GM23248 (cell line): Measurements from ENCODE around the gene THPO. TPM values are rescaled to one million over a fixed set of nuclear protein-coding genes. Genes with fewer than 3 reads are reported as not detected.

Experiments
- DNase-seq: peaks from one replicate; pipeline ENCODE4 v3.0.0-alpha.2; 2015
- H2AFZ ChIP-seq: fragments of 200-600 bp; sonication (generic); 2 replicates; pipeline ENCODE4 v1.6.1; 2016; ENCODE audit warnings: antibody characterized with exemption
- H3F3A ChIP-seq: fragments of 200-600 bp; sonication (generic); 2 replicates; pipeline ENCODE4 v1.6.1; 2016; ENCODE audit warnings: mild to moderate bottlenecking, antibody characterized with exemption, mixed run types; ENCODE audit not compliant: insufficient read depth
- H3K27ac ChIP-seq: fragments of 200-600 bp; sonication (generic); 2 replicates; pipeline ENCODE4 v1.5.1; 2016; ENCODE audit warnings: mild to moderate bottlenecking
- H3K27me3 ChIP-seq: fragments of 200-600 bp; sonication (generic); replicated peaks from 2 replicates; pipeline ENCODE4 v1.6.1; 2016; ENCODE audit warnings: mild to moderate bottlenecking; ENCODE audit not compliant: insufficient read depth
- H3K36me3 ChIP-seq: fragments of 200-600 bp; sonication (generic); 2 replicates; pipeline ENCODE4 v1.6.1; 2016; ENCODE audit warnings: low read depth, mild to moderate bottlenecking
- H3K4me1 ChIP-seq: fragments of 200-600 bp; sonication (generic); 2 replicates; pipeline ENCODE4 v1.6.1; 2016; ENCODE audit warnings: mild to moderate bottlenecking; ENCODE audit not compliant: insufficient read depth
- H3K4me2 ChIP-seq: fragments of 200-600 bp; sonication (generic); one replicate; pipeline ENCODE4 v1.6.1; 2016; ENCODE audit warnings: mild to moderate bottlenecking; ENCODE audit not compliant: unreplicated experiment
- H3K4me3 ChIP-seq: fragments of 200-600 bp; sonication (generic); 2 replicates; pipeline ENCODE4 v1.5.1; 2016; ENCODE audit warnings: mild to moderate bottlenecking
- H3K79me2 ChIP-seq: fragments of 200-600 bp; sonication (generic); 2 replicates; pipeline ENCODE4 v1.6.1; 2016; ENCODE audit warnings: mild to moderate bottlenecking; ENCODE audit not compliant: insufficient read depth
- H3K9ac ChIP-seq: fragments of 200-600 bp; sonication (generic); 2 replicates; pipeline ENCODE4 v1.6.1; 2016; ENCODE audit warnings: mild to moderate bottlenecking
- H3K9me2 ChIP-seq: fragments of 200-600 bp; sonication (generic); 2 replicates; pipeline ENCODE4 v1.6.1; 2016; ENCODE audit warnings: mixed run types, mild to moderate bottlenecking, moderate library complexity; ENCODE audit not compliant: insufficient read depth
- H3K9me3 ChIP-seq: fragments of 200-600 bp; sonication (generic); one replicate; pipeline ENCODE4 v1.6.1; 2017; ENCODE audit warnings: low read depth
- H4K20me1 ChIP-seq: fragments of 200-600 bp; sonication (generic); 2 replicates; pipeline ENCODE4 v1.6.0; 2016; ENCODE audit not compliant: insufficient read depth
- EZH2 ChIP-seq: fragments of 200-600 bp; sonication (generic); IDR thresholded peaks from 2 replicates; pipeline ENCODE4 v1.6.1; 2018; ENCODE audit warnings: antibody characterized with exemption, mild to moderate bottlenecking; ENCODE audit not compliant: insufficient read depth, poor library complexity, severe bottlenecking
- EZH2phosphoT487 ChIP-seq: fragments of 200-600 bp; sonication (generic); IDR thresholded peaks from 2 replicates; pipeline ENCODE4 v1.6.1; 2018; ENCODE audit warnings: antibody characterized with exemption, moderate library complexity, mild to moderate bottlenecking, low read depth; ENCODE audit not compliant: insufficient read depth
- WGBS, 2 experiments: methylation state at CpG; one replicate each; pipeline ENCODE4 v1.1.6; 2015 to 2017; ENCODE audit warnings: low lambda C conversion rate in 2 of 2, low coverage in 1 of 2; ENCODE audit errors: missing lambda C conversion rate in 2 of 2; 5-methylcytosine and 5-hydroxymethylcytosine counted together
- in situ Hi-C: fragments of 300-500 bp; cut with MboI; formaldehyde crosslinking; loops from 2 replicates; pipeline ENCODE4 v1.15.0; 2020
- polyA plus RNA-seq: library from polyadenylated mRNA; unstranded; fragments of >200 nt; fragmentation: Nextera tagmentation; extraction: Ambion mirVana; gene quantifications from 2 replicates; pipeline ENCODE4 v1.2.1, GENCODE V29; 2016
- total RNA-seq: library from RNA; depleted of rRNA; stranded (reverse); fragments of >200 nt; shearing (Covaris generic); gene quantifications from 2 replicates; pipeline ENCODE4 v1.2.3, GENCODE V29; 2014

The THPO gene
- total and polyA plus RNA-seq, 2 experiments from 2014 or later, result not detected

GRCh38 chr3:184347321-184348056 is 30.5 kb downstream of the THPO start:
- Histone ChIP-seq H3K27me3 (no peaks in the 10 kb centered on the region), H3K4me3 (no peak overlapping the region), H4K20me1 (no peaks in the 10 kb centered on the region), H2AFZ (no peak overlapping the region), H3K4me1 (peaks cover 9% of the 10 kb centered on the region), H3F3A (no peaks in the 10 kb centered on the region), H3K4me2 (no peak overlapping the region), H3K9me3 (no peaks in the 10 kb centered on the region), H3K27ac (no peak overlapping the region), H3K9me2 (no peaks in the 10 kb centered on the region), H3K36me3 (no peaks in the 10 kb centered on the region), H3K9ac (no peak overlapping the region), H3K79me2 (no peaks in the 10 kb centered on the region)
- TF ChIP-seq EZH2phosphoT487, result no peak
- TF ChIP-seq EZH2, result no peak
- 67 to 69% methylated on average over 12 of the region's 12 CpGs for whole genome bisulfite sequencing, 2 experiments
- in situ Hi-C loops, result no loop called here
- peak; percentile 27 for DNase-seq

- no peaks in the 10 kb centered on the region for H3K27me3 ChIP-seq
- no peaks in the 10 kb centered on the region for H3K36me3 ChIP-seq
- no peak overlapping the region for H3K27ac ChIP-seq
- DNase-seq, result no peak
- in situ Hi-C loops, result no loop called here
- no peak overlapping the region for H3K4me3 ChIP-seq
- H4K20me1 ChIP-seq, result no peaks in the 10 kb centered on the region
- TF ChIP-seq EZH2phosphoT487 (no peak), EZH2 (no peak)
- H3K9ac ChIP-seq, result no peak overlapping the region
- H2AFZ ChIP-seq, result no peak overlapping the region
- no peaks in the 10 kb centered on the region for H3K9me2 ChIP-seq
- no peaks in the 10 kb centered on the region for H3K9me3 ChIP-seq
- H3K4me1 ChIP-seq, result peaks cover 9% of the 10 kb centered on the region
- H3K79me2 ChIP-seq, result no peaks in the 10 kb centered on the region
- H3K4me2 ChIP-seq, result no peak overlapping the region
- WGBS, 2 experiments, result 90 to 94% methylated on average over 19 to 20 of the region's 20 CpGs
- no peaks in the 10 kb centered on the region for H3F3A ChIP-seq
Measured at GRCh38 chr3:184346480-184347190, 31.4 kb downstream of the THPO start.

GRCh38 chr3:184345317-184346144 is 32.5 kb downstream of the THPO start:
- 0 out of 2 replicates have a peak overlapping the region, but pooled peaks have one; percentile 13 for H2AFZ ChIP-seq
- peak overlapping the region; percentile 17 for H3K4me2 ChIP-seq
- H3K4me1 ChIP-seq, result peaks cover 14% of the 10 kb centered on the region
- H3F3A ChIP-seq, result peaks cover 4% of the 10 kb centered on the region; the same call in 1 of the 2 replicates
- H4K20me1 ChIP-seq, result no peaks in the 10 kb centered on the region
- H3K27me3 ChIP-seq, result no peaks in the 10 kb centered on the region
- peak; percentile 90 for DNase-seq
- peaks cover 4% of the 10 kb centered on the region; the same call in 1 of the 2 replicates for H3K79me2 ChIP-seq
- no peak for TF ChIP-seq EZH2phosphoT487
- no peak for TF ChIP-seq EZH2
- H3K9me3 ChIP-seq, result no peaks in the 10 kb centered on the region
- H3K27ac ChIP-seq, result peak overlapping the region; percentile 33
- in situ Hi-C loops, result no loop called here
- no peaks in the 10 kb centered on the region for H3K9me2 ChIP-seq
- H3K9ac ChIP-seq, result peak overlapping the region; percentile 27
- H3K36me3 ChIP-seq, result no peaks in the 10 kb centered on the region
- H3K4me3 ChIP-seq, result no peak overlapping the region
- 17 to 21% methylated on average over 14 of the region's 14 CpGs for WGBS, 2 experiments

GRCh38 chr3:184344579-184345316 is 33.3 kb downstream of the THPO start:
- in situ Hi-C loops, result no loop called here
- Histone ChIP-seq H3K9me2 (no peaks in the 10 kb centered on the region), H3F3A (peaks cover 7% of the 10 kb centered on the region; the same call in 1 of the 2 replicates), H4K20me1 (no peaks in the 10 kb centered on the region), H3K9me3 (no peaks in the 10 kb centered on the region), H2AFZ (no peak overlapping the region), H3K4me1 (peaks cover 17% of the 10 kb centered on the region), H3K27ac (no peak overlapping the region), H3K9ac (no peak overlapping the region), H3K79me2 (peaks cover 12% of the 10 kb centered on the region), H3K4me2 (no peak overlapping the region), H3K4me3 (no peak overlapping the region), H3K36me3 (no peaks in the 10 kb centered on the region), H3K27me3 (no peaks in the 10 kb centered on the region)
- WGBS, 2 experiments, result 72% methylated on average over 18 to 23 of the region's 24 CpGs
- DNase-seq, result no peak
- TF ChIP-seq EZH2phosphoT487, result no peak
- TF ChIP-seq EZH2, result no peak
